Hepatocyte (in vitro differentiated cells): ENCODE results near the gene CYB5R3. TPM values are rescaled to one million over a fixed set of nuclear protein-coding genes. Genes with fewer than 3 reads are reported as not detected.

ENCODE experiments used
- DNase-seq: peaks from one replicate; pipeline ENCODE4 v3.0.0-alpha.2; 2016; ENCODE audit warnings: low spot score
- H2AFZ ChIP-seq: fragments of 200-600 bp; sonication (generic); 2 replicates; pipeline ENCODE4 v1.6.0; 2016; ENCODE audit warnings: antibody characterized with exemption, mild to moderate bottlenecking
- H3K27ac ChIP-seq: fragments of 200-600 bp; sonication (generic); 2 replicates; pipeline ENCODE4 v1.5.1; 2016; ENCODE audit warnings: mild to moderate bottlenecking
- H3K27me3 ChIP-seq: fragments of 200-600 bp; sonication (generic); 2 replicates; pipeline ENCODE4 v1.6.1; 2016
- H3K36me3 ChIP-seq: fragments of 200-600 bp; sonication (generic); replicated peaks from 2 replicates; pipeline ENCODE4 v1.5.1; 2016; ENCODE audit warnings: low read depth; ENCODE audit not compliant: insufficient read depth
- H3K4me1 ChIP-seq: fragments of 200-600 bp; sonication (generic); 2 replicates; pipeline ENCODE4 v1.5.1; 2016; ENCODE audit warnings: mild to moderate bottlenecking, moderate library complexity; ENCODE audit not compliant: insufficient read depth
- H3K4me2 ChIP-seq: fragments of 200-600 bp; sonication (generic); 2 replicates; pipeline ENCODE4 v1.6.0; 2016
- H3K4me3 ChIP-seq: fragments of 200-600 bp; sonication (generic); 2 replicates; pipeline ENCODE4 v1.5.1; 2016; ENCODE audit warnings: mild to moderate bottlenecking
- H3K79me2 ChIP-seq: fragments of 200-600 bp; sonication (generic); 2 replicates; pipeline ENCODE4 v1.6.0; 2017; ENCODE audit warnings: mild to moderate bottlenecking
- H3K9me2 ChIP-seq: fragments of 200-600 bp; sonication (generic); replicated peaks from 2 replicates; pipeline ENCODE4 v1.6.0; 2017; ENCODE audit warnings: mild to moderate bottlenecking; ENCODE audit not compliant: insufficient read depth
- H3K9me3 ChIP-seq: fragments of 200-600 bp; sonication (generic); 2 replicates; pipeline ENCODE4 v1.5.1; 2016; ENCODE audit warnings: low read depth, mild to moderate bottlenecking
- H4K20me1 ChIP-seq: fragments of 200-600 bp; sonication (generic); 2 replicates; pipeline ENCODE4 v1.6.0; 2016; ENCODE audit warnings: mild to moderate bottlenecking; ENCODE audit not compliant: insufficient read depth, poor library complexity, severe bottlenecking
- EZH2 ChIP-seq: fragments of 200-600 bp; sonication (generic); IDR thresholded peaks from 2 replicates; pipeline ENCODE4 v1.6.1; 2016; ENCODE audit warnings: antibody characterized with exemption, mild to moderate bottlenecking, borderline replicate concordance
- EZH2phosphoT487 ChIP-seq: fragments of 200-600 bp; sonication (generic); IDR thresholded peaks from one replicate; pipeline ENCODE4 v1.6.1; 2018; ENCODE audit warnings: antibody characterized with exemption, mild to moderate bottlenecking, low read depth, moderate library complexity; ENCODE audit not compliant: unreplicated experiment, severe bottlenecking
- WGBS: methylation state at CpG from one replicate; pipeline ENCODE4 v1.1.6; 2016; ENCODE audit warnings: low lambda C conversion rate; ENCODE audit errors: missing lambda C conversion rate; 5-methylcytosine and 5-hydroxymethylcytosine counted together
- polyA plus RNA-seq: library from polyadenylated mRNA; unstranded; fragments of >200 nt; fragmentation: Nextera tagmentation; extraction: Ambion mirVana; gene quantifications from 2 replicates; pipeline ENCODE4 v1.2.1, GENCODE V29; 2016
- total RNA-seq: library from RNA; depleted of rRNA; stranded (reverse); fragments of >200 nt; gene quantifications from 2 replicates; pipeline ENCODE4 v1.2.3, GENCODE V29; 2014
- TF ChIP-seq, protein P1 (sequence below): fragments of 200-600 bp; sonication (generic); IDR thresholded peaks from 2 replicates; pipeline ENCODE4 v1.5.1; 2016; ENCODE audit warnings: antibody characterized with exemption, mild to moderate bottlenecking; ENCODE audit not compliant: poor library complexity

Gene CYB5R3
- total and polyA plus RNA-seq, 2 experiments from 2014 or later = 119 to 438 TPM

DNA sequence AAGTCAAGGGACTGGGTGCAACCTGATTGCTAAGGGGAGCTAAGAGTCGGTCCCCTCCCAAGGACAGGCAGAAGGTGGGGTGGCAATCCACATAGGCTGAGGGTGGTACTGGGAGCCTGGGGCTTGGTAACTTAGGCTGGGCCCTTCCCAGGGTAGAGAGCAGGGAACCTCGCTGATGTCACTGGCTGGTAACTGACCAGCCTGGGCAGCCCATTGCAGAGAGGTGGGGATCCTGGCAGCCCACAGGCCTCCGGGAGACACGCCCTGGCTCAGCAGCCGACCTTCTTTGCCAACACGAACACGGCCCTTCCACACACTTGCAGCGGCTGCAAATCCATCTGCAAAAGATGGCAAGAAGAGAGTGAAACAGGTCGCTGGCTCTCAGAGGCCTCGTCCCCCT lies 46.1 kb upstream of the CYB5R3 start:
- H3K9me3 ChIP-seq = no peaks in the 10 kb centered on the region
- no peak for TF ChIP-seq EZH2
- no peak for TF ChIP-seq EZH2phosphoT487
- TF ChIP-seq, protein P1, sequence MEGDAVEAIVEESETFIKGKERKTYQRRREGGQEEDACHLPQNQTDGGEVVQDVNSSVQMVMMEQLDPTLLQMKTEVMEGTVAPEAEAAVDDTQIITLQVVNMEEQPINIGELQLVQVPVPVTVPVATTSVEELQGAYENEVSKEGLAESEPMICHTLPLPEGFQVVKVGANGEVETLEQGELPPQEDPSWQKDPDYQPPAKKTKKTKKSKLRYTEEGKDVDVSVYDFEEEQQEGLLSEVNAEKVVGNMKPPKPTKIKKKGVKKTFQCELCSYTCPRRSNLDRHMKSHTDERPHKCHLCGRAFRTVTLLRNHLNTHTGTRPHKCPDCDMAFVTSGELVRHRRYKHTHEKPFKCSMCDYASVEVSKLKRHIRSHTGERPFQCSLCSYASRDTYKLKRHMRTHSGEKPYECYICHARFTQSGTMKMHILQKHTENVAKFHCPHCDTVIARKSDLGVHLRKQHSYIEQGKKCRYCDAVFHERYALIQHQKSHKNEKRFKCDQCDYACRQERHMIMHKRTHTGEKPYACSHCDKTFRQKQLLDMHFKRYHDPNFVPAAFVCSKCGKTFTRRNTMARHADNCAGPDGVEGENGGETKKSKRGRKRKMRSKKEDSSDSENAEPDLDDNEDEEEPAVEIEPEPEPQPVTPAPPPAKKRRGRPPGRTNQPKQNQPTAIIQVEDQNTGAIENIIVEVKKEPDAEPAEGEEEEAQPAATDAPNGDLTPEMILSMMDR = no peak
- DNase-seq = no peak
- no peak overlapping the region for H3K4me2 ChIP-seq
- no peak overlapping the region for H3K27ac ChIP-seq
- no peak overlapping the region for H2AFZ ChIP-seq
- no peaks in the 10 kb centered on the region for H3K79me2 ChIP-seq
- no peaks in the 10 kb centered on the region for H3K9me2 ChIP-seq
- H3K27me3 ChIP-seq = no peaks in the 10 kb centered on the region
- H3K4me3 ChIP-seq = no peak overlapping the region
- no peaks in the 10 kb centered on the region for H4K20me1 ChIP-seq
- 87% methylated on average over 9 of the region's 10 CpGs for WGBS
- peaks cover 4% of the 10 kb centered on the region for H3K4me1 ChIP-seq
- H3K36me3 ChIP-seq = no peaks in the 10 kb centered on the region

GRCh38 chr22:42693763-42694683 lies 44.8 kb upstream of the CYB5R3 start:
- H3K27me3 ChIP-seq = no peaks in the 10 kb centered on the region
- no peak overlapping the region for H3K4me2 ChIP-seq
- H4K20me1 ChIP-seq = no peaks in the 10 kb centered on the region
- no peak overlapping the region for H3K27ac ChIP-seq
- H2AFZ ChIP-seq = no peak overlapping the region
- no peak for TF ChIP-seq EZH2phosphoT487
- TF ChIP-seq EZH2 = no peak
- TF ChIP-seq, protein P1 = no peak
- no peak overlapping the region for H3K4me3 ChIP-seq
- H3K79me2 ChIP-seq = no peaks in the 10 kb centered on the region
- no peak for DNase-seq
- no peaks in the 10 kb centered on the region for H3K9me2 ChIP-seq
- H3K9me3 ChIP-seq = no peaks in the 10 kb centered on the region
- H3K4me1 ChIP-seq = peaks cover 7% of the 10 kb centered on the region
- WGBS = 97% methylated on average over 25 of the region's 25 CpGs
- no peaks in the 10 kb centered on the region for H3K36me3 ChIP-seq

DNA sequence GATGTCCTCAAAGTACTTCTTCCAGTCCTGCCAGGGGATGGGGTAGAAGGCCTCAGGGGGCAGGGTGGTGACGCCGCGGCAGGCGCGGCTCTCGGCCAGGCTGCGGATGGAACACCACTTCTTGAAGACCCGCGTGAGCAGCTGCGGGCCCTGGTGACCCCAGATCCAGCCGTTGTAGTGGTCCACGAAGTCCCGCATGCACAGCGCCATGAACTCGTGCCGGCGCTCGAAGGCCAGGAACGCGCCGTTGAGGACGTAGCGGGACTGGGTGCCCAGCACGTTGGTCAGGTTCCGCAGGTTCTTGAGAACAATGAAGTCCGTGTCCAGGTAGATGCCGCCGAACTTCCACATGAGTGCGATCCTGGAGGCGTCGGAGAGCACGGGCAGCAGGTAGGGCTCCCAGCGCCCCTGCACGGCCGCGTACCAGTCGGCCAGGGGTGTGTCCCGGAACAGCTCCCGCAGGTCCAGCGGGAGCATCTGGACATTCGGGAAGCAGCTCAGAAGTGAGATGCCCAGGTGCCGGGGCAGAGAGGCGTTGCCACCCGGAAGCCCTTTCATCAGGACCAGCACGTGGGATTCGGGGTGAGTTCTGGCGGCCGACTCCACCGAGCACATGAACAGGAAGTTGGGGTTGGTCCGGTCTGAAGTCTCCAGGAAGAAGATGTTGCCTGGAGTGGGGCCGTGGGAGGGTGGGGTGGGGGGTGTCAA lies 44.0 kb upstream of the CYB5R3 start:
- Histone ChIP-seq H3K4me3 (no peak overlapping the region), H3K9me2 (no peaks in the 10 kb centered on the region), H3K36me3 (no peaks in the 10 kb centered on the region), H4K20me1 (no peaks in the 10 kb centered on the region), H3K27me3 (no peaks in the 10 kb centered on the region), H3K4me2 (no peak overlapping the region), H3K79me2 (no peaks in the 10 kb centered on the region), H2AFZ (no peak overlapping the region), H3K4me1 (peaks cover 9% of the 10 kb centered on the region), H3K9me3 (no peaks in the 10 kb centered on the region), H3K27ac (no peak overlapping the region)
- WGBS = 98% methylated on average over 41 of the region's 51 CpGs
- DNase-seq = no peak
- TF ChIP-seq, protein P1 = no peak
- TF ChIP-seq EZH2phosphoT487 (no peak), EZH2 (no peak)
